ENCODE data around the gene DRC1.

GRCh38 chr2:26474261-26474785 is 72.6 kb downstream of the DRC1 start:
- TF ChIP-seq POLR2A (IDR thresholded peaks at IDR 0.05; ENCODE audit: low read depth) (no peak), POLR2AphosphoS5 (IDR thresholded peaks at IDR 0.05) (no peak)

Measured in esophagus muscularis mucosa (tissue), 2 donors.